Measurements from ENCODE around the gene THRA.

Gene THRA

GRCh38 chr17:40027614-40028012, 35.2 kb upstream of the THRA start:
- no peak for DNase-seq

- DNase-seq: no peak
These were observed 34.2 kb upstream of the THRA start for GRCh38 chr17:40028595-40028994.

GRCh38 chr17:40031706-40032105, 31.1 kb upstream of the THRA start:
- DNase-seq: no peak

- no peak for DNase-seq
These were observed 30.1 kb upstream of the THRA start for GRCh38 chr17:40032322-40033320.

GRCh38 chr17:40033339-40033738, 29.4 kb upstream of the THRA start:
- DNase-seq: no peak

GRCh38 chr17:40034426-40035161, 28.2 kb upstream of the THRA start:
- no peak for DNase-seq

- no peak for DNase-seq
These were observed 27.6 kb upstream of the THRA start for GRCh38 chr17:40035162-40035559.

- no peak for DNase-seq
These were observed 23.8 kb upstream of the THRA start for GRCh38 chr17:40038882-40039513.

- DNase-seq: no peak
These were observed 21.6 kb upstream of the THRA start for GRCh38 chr17:40041196-40041595.

- DNase-seq: peak in 1 of 2 experiments; percentile 81
These were observed 6.3 kb upstream of the THRA start for GRCh38 chr17:40056379-40057015.

GRCh38 chr17:40058186-40058784, 4.5 kb upstream of the THRA start:
- DNase-seq: no peak

GRCh38 chr17:40058865-40059264, 3.9 kb upstream of the THRA start:
- DNase-seq: no peak

GRCh38 chr17:40059729-40060475, 2.9 kb upstream of the THRA start:
- DNase-seq: no peak

- DNase-seq: no peak
These were observed 1.7 kb upstream of the THRA start for GRCh38 chr17:40060887-40061608.

GRCh38 chr17:40061609-40062038, 1.1 kb upstream of the THRA start:
- DNase-seq: no peak

- DNase-seq: no peak
These were observed 514 bp downstream of the THRA start for GRCh38 chr17:40063187-40063771.

GRCh38 chr17:40063901-40064531, 1.3 kb downstream of the THRA start:
- no peak for DNase-seq

- DNase-seq: no peak
These were observed 2.4 kb downstream of the THRA start for GRCh38 chr17:40064971-40065768.
